ENCODE data around the gene RPAP2. TPM values are rescaled to one million over a fixed set of nuclear protein-coding genes. Genes with fewer than 3 reads are reported as not detected.

RPAP2 gene
- total and polyA plus RNA-seq, 2 donors (not counting 3 experiments of a cell fraction or from before 2014, with no cell fraction given) = 4.3 to 24.9 TPM

- H4K20me1 ChIP-seq (replicated peaks; ENCODE audit: control insufficient read depth, extremely low read depth, insufficient read depth, low read length) = no peaks in the 10 kb centered on the region
- dilution Hi-C loops (cut with MboI; ENCODE audit: extremely low pct_ligation_motif_present, low sequenced_read_pairs) (no loop called here), intact Hi-C loops (cut with micrococcal nuclease) (no loop called here)
- no TSS peak for BruUV-seq (replicated peaks)
- no peak for FAIRE-seq
- H3K9me1 ChIP-seq (replicated peaks; ENCODE audit: control insufficient read depth, extremely low read depth, insufficient read depth, low read length) = no peaks in the 10 kb centered on the region
- no peak overlapping the region for H3K4me2 ChIP-seq (ENCODE audit: insufficient read depth, low read length)
- TF ChIP-seq MYC (IDR thresholded peaks at IDR 0.05; ENCODE audit: low read depth, low read length) (no peak), EZH2 (IDR thresholded peaks at IDR 0.05; ENCODE audit: borderline replicate concordance, low read depth, low read length, severe bottlenecking) (no peak), FOS (IDR thresholded peaks at IDR 0.05; ENCODE audit: borderline replicate concordance, insufficient read depth, low read length) (no peak), MAX (IDR thresholded peaks at IDR 0.05; ENCODE audit: insufficient read depth, insufficient read length) (no peak), JUN (IDR thresholded peaks at IDR 0.05; ENCODE audit: borderline replicate concordance, insufficient read depth, insufficient read length, low read depth) (no peak), CTCF (IDR thresholded peaks at IDR 0.05; ENCODE audit: extremely low read depth in 1 of 2, insufficient read depth in 1 of 2, low read depth in 1 of 2, low read length in 2 of 2) (no peak), POLR2A (IDR thresholded peaks at IDR 0.05; ENCODE audit: low read depth, low read length) (no peak), GATA2 (IDR thresholded peaks at IDR 0.05; ENCODE audit: insufficient read depth, insufficient read length, low read depth, low read length) (no peak), POLR2AphosphoS5 (IDR thresholded peaks at IDR 0.05; ENCODE audit: insufficient read depth, low read depth, low read length) (no peak)
- H3K27me3 ChIP-seq (ENCODE audit: control insufficient read depth in 2 of 2, insufficient read depth in 2 of 2, low read length in 2 of 2) = peaks cover 0 to 5% of the 10 kb centered on the region in 2 experiments
- ChIA-PET POLR2A (no interaction called here), CTCF (no interaction called here)
- no peak overlapping the region for H3K27ac ChIP-seq (ENCODE audit: insufficient read depth, low read depth, low read length)
- no peak overlapping the region for H3K9ac ChIP-seq (replicated peaks; ENCODE audit: extremely low read depth, insufficient read depth, low read length)
- peaks cover 7% of the 10 kb centered on the region for H3K4me1 ChIP-seq (ENCODE audit: control insufficient read depth, extremely low read depth, insufficient read depth, low read length)
- H2AFZ ChIP-seq (ENCODE audit: low read depth, low read length) = no peak overlapping the region
- no peak for DNase-seq (ENCODE audit: low read depth, low spot score)
- H3K4me3 ChIP-seq (replicated peaks in 1 of 3; ENCODE audit: insufficient read depth in 1 of 3, low read depth in 1 of 3, low read length in 3 of 3) = no peak overlapping the region
- H3K79me2 ChIP-seq (ENCODE audit: control insufficient read depth, insufficient read depth, low read length) = no peaks in the 10 kb centered on the region
- H3K9me3 ChIP-seq (replicated peaks; ENCODE audit: control insufficient read depth, insufficient read depth, low read length) = no peaks in the 10 kb centered on the region
- H3K36me3 ChIP-seq (ENCODE audit: control insufficient read depth in 2 of 2, extremely low read depth in 1 of 2, insufficient read depth in 2 of 2, low read length in 2 of 2) = no peaks in the 10 kb centered on the region
These were observed 149.1 kb downstream of the RPAP2 start for GRCh38 chr1:92447976-92448375.

Small RNA genes within 50 kb of the gene (small RNA-seq; reads per million reads assigned to genes)
- not detected for gene RN7SL824P (ENCODE audit: insufficient read depth, insufficient read length, low read depth, low replicate concordance)

Other genes starting within 250 kb of the RPAP2 start
- gene SETSIP, start 223.6 kb upstream of the RPAP2 start, total RNA-seq = not detected in 2 replicates
- not detected in 2 replicates for gene SETSIP, start 223.6 kb upstream of the RPAP2 start, polyA plus RNA-seq
- 1.5 and 1.7 TPM in 2 replicates for gene BTBD8, start 218.7 kb upstream of the RPAP2 start, total RNA-seq
- 0.24 and 0.36 TPM in 2 replicates for gene BTBD8, start 218.7 kb upstream of the RPAP2 start, polyA plus RNA-seq
- gene C1orf146, start 81.1 kb upstream of the RPAP2 start, total RNA-seq = not detected in 2 replicates
- gene C1orf146, start 81.1 kb upstream of the RPAP2 start, polyA plus RNA-seq = not detected in 2 replicates
- gene GLMN, start 72 bp upstream of the RPAP2 start, total RNA-seq = 13.2 and 13.7 TPM in 2 replicates
- 1.2 and 2.4 TPM in 2 replicates for gene GLMN, start 72 bp upstream of the RPAP2 start, polyA plus RNA-seq
- 0.11 and 0.14 TPM in 2 replicates for gene GFI1, start 187.9 kb downstream of the RPAP2 start, total RNA-seq
- gene GFI1, start 187.9 kb downstream of the RPAP2 start, polyA plus RNA-seq = 0.22 TPM in 2 replicates

All from endothelial cell of umbilical vein (primary cell).